Measurements from ENCODE around the gene ABCC5.

DNA sequence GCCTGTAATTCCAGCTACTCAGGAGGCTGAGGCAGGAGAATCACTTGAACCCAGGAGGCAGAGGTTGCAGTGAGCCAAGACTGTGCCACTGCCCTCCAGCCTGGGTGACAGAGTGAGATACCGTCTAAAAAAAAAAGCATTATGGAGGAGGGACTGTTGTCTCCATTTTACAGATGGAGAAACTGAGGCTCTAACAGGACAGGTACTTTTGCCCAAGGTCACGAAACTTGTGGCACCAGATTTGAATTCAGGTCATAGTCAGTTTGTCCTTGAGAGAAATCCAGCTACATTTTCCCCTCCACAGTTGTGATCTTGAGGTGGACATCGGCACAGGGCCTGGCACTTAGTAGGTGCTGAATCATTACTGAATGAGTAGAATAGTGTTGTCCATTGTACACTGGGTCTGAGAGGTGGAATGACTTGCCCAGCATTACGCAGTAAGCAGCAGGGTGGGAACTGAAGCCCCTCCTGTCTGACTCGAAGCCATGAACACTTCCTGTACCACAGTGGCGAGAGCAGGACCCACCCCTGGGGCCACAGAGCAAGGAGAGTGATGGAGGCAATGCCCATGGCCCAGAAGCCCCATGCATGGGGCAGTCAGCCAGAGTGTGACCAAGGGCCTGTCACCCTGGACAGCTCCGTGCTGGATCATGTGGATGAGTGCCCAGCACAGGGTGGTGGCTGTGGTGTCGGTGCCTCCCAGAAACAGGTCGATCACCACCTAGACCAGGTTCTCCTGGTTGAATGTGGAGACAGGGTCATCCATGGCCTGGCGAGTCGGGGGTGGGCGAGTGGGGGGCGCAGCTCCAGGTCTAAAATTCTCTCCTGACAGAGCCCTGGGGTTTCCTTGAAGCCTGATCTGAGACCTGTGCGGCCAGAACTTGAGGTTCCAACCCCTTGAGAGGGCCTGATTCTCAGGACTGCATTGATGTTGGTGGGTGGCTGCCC is 112.6 kb downstream of the ABCC5 start:
- TF ChIP-seq, protein P1, sequence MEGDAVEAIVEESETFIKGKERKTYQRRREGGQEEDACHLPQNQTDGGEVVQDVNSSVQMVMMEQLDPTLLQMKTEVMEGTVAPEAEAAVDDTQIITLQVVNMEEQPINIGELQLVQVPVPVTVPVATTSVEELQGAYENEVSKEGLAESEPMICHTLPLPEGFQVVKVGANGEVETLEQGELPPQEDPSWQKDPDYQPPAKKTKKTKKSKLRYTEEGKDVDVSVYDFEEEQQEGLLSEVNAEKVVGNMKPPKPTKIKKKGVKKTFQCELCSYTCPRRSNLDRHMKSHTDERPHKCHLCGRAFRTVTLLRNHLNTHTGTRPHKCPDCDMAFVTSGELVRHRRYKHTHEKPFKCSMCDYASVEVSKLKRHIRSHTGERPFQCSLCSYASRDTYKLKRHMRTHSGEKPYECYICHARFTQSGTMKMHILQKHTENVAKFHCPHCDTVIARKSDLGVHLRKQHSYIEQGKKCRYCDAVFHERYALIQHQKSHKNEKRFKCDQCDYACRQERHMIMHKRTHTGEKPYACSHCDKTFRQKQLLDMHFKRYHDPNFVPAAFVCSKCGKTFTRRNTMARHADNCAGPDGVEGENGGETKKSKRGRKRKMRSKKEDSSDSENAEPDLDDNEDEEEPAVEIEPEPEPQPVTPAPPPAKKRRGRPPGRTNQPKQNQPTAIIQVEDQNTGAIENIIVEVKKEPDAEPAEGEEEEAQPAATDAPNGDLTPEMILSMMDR (IDR thresholded peaks at IDR 0.05): no peak
- no peak for TF ChIP-seq POLR2AphosphoS5 (IDR thresholded peaks at IDR 0.05; ENCODE audit: low read depth, low read length)
- TF ChIP-seq TCF7L2 (IDR thresholded peaks at IDR 0.05; ENCODE audit: low read depth, low read length): no peak
- TF ChIP-seq, protein P2, sequence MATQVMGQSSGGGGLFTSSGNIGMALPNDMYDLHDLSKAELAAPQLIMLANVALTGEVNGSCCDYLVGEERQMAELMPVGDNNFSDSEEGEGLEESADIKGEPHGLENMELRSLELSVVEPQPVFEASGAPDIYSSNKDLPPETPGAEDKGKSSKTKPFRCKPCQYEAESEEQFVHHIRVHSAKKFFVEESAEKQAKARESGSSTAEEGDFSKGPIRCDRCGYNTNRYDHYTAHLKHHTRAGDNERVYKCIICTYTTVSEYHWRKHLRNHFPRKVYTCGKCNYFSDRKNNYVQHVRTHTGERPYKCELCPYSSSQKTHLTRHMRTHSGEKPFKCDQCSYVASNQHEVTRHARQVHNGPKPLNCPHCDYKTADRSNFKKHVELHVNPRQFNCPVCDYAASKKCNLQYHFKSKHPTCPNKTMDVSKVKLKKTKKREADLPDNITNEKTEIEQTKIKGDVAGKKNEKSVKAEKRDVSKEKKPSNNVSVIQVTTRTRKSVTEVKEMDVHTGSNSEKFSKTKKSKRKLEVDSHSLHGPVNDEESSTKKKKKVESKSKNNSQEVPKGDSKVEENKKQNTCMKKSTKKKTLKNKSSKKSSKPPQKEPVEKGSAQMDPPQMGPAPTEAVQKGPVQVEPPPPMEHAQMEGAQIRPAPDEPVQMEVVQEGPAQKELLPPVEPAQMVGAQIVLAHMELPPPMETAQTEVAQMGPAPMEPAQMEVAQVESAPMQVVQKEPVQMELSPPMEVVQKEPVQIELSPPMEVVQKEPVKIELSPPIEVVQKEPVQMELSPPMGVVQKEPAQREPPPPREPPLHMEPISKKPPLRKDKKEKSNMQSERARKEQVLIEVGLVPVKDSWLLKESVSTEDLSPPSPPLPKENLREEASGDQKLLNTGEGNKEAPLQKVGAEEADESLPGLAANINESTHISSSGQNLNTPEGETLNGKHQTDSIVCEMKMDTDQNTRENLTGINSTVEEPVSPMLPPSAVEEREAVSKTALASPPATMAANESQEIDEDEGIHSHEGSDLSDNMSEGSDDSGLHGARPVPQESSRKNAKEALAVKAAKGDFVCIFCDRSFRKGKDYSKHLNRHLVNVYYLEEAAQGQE (IDR thresholded peaks at IDR 0.05; ENCODE audit: insufficient read depth in 1 of 2, low read depth in 2 of 2, low read length in 1 of 2): peak; percentile 79 to 89
- TF ChIP-seq SIN3A (IDR thresholded peaks at IDR 0.05; ENCODE audit: borderline replicate concordance, insufficient read depth, low read depth, low read length): no peak
